ENCODE measurements around the gene SEPTIN5. TPM values are rescaled to one million over a fixed set of nuclear protein-coding genes. Genes with fewer than 3 reads are reported as not detected.

The SEPTIN5 gene
- total and polyA plus RNA-seq, 9 of the 15 experiments (the other 6 are each of a cell fraction or from before 2014, with no cell fraction given), result 0.03 to 195 (median 119) TPM

DNA sequence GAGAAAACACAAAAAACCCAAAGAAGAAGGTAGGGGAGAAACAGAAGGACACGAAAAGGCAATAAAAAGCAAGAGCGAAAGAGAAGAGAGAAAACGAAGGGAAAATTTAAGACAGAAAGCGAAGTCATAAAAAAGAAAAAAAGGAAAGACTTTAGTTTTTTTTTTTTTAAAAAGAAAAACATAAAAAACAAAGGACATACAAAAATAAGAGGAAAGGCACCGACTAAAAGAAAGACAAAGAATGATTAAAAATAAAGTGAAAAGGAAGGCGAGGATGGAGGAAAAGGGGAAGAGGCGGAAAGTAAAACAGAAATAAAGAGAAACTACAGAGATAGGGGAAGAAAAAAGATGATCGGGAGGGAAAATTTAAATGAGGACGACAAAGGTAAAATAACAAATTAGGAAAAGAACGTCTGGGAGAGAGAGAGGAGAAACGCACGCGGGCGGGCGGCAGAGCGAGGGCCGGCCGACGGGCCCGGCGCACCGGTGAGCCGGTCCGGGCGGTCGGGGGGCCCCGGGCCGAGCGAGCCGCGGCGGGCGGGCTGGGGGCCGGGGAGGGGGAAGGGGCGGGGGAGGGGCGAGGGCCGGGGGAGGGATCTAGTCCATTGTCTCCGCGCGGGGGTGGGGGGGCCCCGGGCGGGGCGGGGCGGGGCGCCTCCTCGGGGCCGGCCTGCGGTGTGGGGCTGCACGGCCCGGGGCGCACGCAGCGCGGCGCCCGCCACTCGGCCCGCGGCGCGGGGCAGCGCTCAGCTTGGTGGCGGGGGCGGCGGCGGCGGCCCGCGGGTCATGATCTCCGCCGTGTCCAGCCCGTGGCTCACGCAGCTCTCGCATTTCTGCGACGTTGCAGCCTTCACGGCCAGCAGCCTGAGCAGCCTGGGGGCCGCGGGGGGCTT lies 46.0 kb downstream of the SEPTIN5 start, which contains the start of gene TBX1 (continued):
- TF ChIP-seq, protein P1, sequence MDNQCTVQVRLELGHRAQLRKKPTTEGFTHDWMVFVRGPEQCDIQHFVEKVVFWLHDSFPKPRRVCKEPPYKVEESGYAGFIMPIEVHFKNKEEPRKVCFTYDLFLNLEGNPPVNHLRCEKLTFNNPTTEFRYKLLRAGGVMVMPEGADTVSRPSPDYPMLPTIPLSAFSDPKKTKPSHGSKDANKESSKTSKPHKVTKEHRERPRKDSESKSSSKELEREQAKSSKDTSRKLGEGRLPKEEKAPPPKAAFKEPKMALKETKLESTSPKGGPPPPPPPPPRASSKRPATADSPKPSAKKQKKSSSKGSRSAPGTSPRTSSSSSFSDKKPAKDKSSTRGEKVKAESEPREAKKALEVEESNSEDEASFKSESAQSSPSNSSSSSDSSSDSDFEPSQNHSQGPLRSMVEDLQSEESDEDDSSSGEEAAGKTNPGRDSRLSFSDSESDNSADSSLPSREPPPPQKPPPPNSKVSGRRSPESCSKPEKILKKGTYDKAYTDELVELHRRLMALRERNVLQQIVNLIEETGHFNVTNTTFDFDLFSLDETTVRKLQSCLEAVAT (IDR thresholded peaks at IDR 0.05), result peak; percentile 93 to 97
- TF ChIP-seq, protein P2, sequence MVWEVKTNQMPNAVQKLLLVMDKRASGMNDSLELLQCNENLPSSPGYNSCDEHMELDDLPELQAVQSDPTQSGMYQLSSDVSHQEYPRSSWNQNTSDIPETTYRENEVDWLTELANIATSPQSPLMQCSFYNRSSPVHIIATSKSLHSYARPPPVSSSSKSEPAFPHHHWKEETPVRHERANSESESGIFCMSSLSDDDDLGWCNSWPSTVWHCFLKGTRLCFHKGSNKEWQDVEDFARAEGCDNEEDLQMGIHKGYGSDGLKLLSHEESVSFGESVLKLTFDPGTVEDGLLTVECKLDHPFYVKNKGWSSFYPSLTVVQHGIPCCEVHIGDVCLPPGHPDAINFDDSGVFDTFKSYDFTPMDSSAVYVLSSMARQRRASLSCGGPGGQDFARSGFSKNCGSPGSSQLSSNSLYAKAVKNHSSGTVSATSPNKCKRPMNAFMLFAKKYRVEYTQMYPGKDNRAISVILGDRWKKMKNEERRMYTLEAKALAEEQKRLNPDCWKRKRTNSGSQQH (CRISPR knock-in tag; IDR thresholded peaks at IDR 0.05), result peak; percentile 72
- TF ChIP-seq SMAD4 (CRISPR knock-in tag; conservative IDR thresholded peaks at IDR 0.05) (peak; percentile 31; the same call in 1 of the 2 replicates), HDAC2 (IDR thresholded peaks at IDR 0.05) (peak; percentile 85), MCM7 (IDR thresholded peaks at IDR 0.05) (peak; percentile 91 to 94; a peak in 2 of 4 replicates), DMBX1 (CRISPR knock-in tag; IDR thresholded peaks at IDR 0.05; ENCODE audit: borderline replicate concordance) (0 out of 2 replicates have a peak, but pooled peaks have one; percentile 52), DPF2 (IDR thresholded peaks at IDR 0.05) (peak; percentile 88), ZNF445 (CRISPR knock-in tag; IDR thresholded peaks at IDR 0.05; ENCODE audit: low read depth) (0 out of 2 replicates have a peak, but pooled peaks have one; percentile 6), HDAC1 (IDR thresholded peaks at IDR 0.05) (peak in 1 of 2 experiments; percentile 91; a peak in 3 of 4 replicates), NFIC (IDR thresholded peaks at IDR 0.05) (peak; percentile 49), ZFPM2 (CRISPR knock-in tag; IDR thresholded peaks at IDR 0.05) (no peak), DACH1 (IDR thresholded peaks at IDR 0.05; ENCODE audit: partially characterized antibody) (no peak), HDGF (IDR thresholded peaks at IDR 0.05) (peak; percentile 77; the same call in 1 of the 2 replicates), ZEB2 (IDR thresholded peaks at IDR 0.05) (peak; percentile 84)
- TF ChIP-seq, protein P3, sequence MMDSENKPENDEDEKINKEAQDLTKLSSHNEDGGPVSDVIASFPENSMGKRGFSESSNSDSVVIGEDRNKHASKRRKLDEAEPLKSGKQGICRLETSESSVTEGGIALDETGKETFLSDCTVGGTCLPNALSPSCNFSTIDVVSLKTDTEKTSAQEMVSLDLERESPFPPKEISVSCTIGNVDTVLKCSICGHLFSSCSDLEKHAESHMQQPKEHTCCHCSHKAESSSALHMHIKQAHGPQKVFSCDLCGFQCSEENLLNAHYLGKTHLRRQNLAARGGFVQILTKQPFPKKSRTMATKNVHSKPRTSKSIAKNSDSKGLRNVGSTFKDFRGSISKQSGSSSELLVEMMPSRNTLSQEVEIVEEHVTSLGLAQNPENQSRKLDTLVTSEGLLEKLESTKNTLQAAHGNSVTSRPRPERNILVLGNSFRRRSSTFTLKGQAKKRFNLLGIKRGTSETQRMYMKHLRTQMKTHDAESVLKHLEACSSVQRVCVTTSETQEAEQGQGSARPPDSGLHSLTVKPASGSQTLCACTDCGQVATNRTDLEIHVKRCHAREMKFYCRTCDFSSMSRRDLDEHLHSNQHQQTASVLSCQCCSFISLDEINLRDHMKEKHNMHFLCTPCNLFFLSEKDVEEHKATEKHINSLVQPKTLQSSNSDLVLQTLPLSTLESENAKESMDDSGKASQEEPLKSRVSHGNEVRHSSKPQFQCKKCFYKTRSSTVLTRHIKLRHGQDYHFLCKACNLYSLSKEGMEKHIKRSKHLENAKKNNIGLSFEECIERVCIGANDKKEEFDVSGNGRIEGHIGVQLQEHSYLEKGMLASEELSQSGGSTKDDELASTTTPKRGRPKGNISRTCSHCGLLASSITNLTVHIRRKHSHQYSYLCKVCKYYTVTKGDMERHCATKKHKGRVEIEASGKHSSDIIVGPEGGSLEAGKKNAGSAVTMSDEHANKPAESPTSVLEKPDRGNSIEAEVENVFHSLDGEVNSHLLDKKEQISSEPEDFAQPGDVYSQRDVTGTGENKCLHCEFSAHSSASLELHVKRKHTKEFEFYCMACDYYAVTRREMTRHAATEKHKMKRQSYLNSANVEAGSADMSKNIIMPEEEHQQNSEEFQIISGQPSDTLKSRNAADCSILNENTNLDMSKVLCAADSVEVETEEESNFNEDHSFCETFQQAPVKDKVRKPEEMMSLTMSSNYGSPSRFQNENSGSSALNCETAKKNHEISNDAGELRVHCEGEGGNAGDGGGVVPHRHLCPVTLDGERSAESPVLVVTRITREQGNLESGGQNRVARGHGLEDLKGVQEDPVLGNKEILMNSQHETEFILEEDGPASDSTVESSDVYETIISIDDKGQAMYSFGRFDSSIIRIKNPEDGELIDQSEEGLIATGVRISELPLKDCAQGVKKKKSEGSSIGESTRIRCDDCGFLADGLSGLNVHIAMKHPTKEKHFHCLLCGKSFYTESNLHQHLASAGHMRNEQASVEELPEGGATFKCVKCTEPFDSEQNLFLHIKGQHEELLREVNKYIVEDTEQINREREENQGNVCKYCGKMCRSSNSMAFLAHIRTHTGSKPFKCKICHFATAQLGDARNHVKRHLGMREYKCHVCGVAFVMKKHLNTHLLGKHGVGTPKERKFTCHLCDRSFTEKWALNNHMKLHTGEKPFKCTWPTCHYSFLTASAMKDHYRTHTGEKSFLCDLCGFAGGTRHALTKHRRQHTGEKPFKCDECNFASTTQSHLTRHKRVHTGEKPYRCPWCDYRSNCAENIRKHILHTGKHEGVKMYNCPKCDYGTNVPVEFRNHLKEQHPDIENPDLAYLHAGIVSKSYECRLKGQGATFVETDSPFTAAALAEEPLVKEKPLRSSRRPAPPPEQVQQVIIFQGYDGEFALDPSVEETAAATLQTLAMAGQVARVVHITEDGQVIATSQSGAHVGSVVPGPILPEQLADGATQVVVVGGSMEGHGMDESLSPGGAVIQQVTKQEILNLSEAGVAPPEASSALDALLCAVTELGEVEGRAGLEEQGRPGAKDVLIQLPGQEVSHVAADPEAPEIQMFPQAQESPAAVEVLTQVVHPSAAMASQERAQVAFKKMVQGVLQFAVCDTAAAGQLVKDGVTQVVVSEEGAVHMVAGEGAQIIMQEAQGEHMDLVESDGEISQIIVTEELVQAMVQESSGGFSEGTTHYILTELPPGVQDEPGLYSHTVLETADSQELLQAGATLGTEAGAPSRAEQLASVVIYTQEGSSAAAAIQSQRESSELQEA (IDR thresholded peaks at IDR 0.05; ENCODE audit: low read depth), result peak; percentile 74
- TF ChIP-seq, protein P4, sequence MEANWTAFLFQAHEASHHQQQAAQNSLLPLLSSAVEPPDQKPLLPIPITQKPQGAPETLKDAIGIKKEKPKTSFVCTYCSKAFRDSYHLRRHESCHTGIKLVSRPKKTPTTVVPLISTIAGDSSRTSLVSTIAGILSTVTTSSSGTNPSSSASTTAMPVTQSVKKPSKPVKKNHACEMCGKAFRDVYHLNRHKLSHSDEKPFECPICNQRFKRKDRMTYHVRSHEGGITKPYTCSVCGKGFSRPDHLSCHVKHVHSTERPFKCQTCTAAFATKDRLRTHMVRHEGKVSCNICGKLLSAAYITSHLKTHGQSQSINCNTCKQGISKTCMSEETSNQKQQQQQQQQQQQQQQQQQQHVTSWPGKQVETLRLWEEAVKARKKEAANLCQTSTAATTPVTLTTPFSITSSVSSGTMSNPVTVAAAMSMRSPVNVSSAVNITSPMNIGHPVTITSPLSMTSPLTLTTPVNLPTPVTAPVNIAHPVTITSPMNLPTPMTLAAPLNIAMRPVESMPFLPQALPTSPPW (CRISPR knock-in tag; IDR thresholded peaks at IDR 0.05), result peak; percentile 71
